Placental pericyte (primary cell): Measurements from ENCODE around the gene PCDHA1. TPM values are rescaled to one million over a fixed set of nuclear protein-coding genes. Genes with fewer than 3 reads are reported as not detected.

ENCODE experiments used
- total RNA-seq: library from RNA; depleted of rRNA; stranded (reverse); fragments of >200 nt; gene quantifications from 2 replicates; pipeline ENCODE4 v1.2.3, GENCODE V29; 2012

Gene PCDHA1
- not detected in 2 replicates for total RNA-seq

DNA sequence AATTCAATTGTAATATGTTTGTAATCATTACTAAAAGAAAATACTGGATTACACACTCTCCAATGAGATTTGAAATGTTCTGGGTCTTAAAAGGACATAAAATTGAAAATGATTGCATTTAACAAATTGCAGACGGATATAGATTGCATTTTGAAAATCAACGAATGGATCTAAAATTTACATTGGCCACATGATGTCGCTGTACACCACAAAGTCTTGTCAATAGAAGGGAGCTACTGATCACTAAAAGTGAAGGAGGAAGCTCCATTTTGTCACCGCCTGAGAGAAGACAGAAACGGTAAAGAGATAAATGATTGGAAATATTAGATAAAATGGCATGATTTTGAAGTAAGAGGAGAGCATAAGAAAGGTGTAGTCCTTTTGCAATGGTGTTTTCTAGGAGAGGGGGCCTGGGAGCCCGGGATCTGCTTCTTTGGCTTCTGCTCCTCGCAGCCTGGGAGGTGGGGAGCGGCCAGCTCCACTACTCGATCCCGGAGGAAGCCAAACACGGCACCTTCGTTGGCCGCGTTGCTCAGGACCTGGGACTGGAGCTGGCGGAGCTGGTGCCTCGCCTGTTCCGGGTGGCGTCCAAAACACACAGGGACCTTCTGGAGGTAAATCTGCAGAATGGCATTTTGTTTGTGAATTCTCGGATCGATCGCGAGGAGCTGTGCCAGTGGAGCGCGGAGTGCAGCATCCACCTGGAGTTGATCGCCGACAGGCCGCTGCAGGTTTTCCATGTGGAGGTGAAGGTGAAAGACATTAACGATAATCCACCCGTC, at the start of gene PCDHA1:
Gene PCDHA1 (plus strand): TSS at position 236 of the 782 bp plus-strand sequence.

DNA sequence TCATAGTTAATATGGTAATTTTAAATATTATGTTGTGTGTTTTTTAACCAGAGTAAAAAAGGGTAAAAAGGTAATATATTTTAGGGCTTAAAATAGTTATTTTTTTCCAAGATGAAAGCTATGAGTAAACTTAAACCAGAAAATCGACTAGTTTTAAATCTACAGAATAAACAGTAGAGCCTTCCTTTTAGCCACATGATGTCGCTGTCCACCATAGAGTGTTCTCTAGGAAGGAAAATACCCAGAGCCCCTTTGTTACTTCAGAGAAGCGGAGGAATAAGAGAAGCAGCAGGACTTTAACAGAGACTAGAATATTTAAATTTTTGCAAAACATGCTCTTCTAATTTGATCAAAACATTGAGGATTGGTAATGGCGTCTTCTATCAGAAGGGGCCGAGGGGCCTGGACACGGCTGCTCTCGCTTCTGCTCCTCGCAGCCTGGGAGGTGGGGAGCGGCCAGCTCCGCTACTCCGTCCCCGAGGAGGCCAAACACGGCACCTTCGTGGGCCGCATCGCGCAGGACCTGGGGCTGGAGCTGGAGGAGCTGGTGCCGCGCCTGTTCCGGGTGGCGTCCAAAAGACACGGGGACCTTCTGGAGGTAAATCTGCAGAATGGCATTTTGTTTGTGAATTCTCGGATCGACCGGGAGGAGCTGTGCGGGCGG, 8.8 kb downstream of the PCDHA1 start, which contains the start of gene PCDHA2:
Gene PCDHA2 (plus strand): TSS at position 258 of the 664 bp plus-strand sequence.

DNA sequence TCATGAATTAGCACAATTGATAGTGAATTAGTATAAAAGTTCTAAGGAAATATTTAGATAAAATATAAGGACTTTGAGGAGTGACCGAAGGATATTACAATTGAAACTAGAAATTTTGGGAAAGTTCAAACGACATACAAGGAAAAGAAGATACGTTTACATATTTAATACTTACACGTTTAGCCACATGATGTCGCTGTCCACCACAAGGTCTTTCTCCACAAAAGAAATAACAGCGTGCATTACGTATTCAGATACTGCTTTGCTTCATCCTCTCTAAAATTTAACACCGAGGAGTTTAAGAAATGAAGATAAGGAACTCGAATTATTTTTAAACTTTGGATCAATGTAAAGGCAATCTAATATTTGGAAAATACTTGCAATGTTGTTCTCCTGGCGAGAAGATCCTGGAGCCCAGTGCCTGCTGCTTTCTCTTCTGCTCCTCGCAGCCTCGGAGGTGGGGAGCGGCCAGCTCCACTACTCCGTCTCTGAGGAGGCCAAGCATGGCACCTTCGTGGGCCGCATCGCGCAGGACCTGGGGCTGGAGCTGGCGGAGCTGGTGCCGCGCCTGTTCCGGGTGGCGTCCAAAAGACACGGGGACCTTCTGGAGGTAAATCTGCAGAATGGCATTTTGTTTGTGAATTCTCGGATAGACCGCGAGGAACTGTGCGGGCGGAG, 15.0 kb downstream of the PCDHA1 start, which contains the start of gene PCDHA3:
Gene PCDHA3 (plus strand): TSS at position 242 of the 678 bp plus-strand sequence.

DNA sequence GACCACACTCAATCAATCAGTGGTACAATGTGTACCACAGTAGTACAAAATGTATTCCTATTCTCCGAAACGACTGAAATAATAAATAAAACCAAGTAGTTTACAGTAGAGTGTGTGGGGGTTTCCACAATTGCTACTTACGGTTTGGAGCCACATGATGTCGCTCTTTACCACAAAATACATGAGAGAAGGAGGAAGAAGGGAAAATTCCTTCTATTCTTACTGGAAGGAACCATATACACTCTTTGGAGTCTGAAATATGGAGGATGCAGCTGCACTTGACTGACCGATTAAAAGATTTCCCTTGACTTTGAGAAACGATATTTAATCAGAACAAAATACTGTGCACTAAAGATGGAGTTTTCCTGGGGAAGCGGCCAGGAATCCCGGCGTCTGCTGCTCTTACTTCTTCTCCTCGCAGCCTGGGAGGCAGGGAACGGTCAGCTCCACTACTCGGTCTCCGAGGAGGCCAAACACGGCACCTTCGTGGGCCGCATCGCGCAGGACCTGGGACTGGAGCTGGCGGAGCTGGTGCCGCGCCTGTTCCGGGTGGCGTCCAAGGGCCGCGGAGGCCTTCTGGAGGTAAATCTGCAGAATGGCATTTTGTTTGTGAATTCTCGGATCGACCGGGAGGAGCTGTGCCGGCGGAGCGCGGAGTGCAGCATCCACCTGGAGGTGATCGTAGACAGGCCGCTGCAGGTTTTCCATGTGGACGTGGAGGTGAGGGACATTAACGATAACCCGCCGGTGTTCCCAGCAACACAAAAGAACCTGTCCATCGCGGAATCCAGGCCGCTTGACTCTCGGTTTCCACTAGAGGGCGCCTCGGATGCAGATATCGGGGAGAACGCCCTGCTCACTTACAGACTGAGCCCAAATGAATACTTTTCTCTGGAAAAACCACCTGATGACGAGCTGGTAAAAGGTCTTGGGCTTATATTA, 21.2 kb downstream of the PCDHA1 start, which contains the start of gene PCDHA4:
Gene PCDHA4 (plus strand): TSS at position 235 of the 942 bp plus-strand sequence.

DNA sequence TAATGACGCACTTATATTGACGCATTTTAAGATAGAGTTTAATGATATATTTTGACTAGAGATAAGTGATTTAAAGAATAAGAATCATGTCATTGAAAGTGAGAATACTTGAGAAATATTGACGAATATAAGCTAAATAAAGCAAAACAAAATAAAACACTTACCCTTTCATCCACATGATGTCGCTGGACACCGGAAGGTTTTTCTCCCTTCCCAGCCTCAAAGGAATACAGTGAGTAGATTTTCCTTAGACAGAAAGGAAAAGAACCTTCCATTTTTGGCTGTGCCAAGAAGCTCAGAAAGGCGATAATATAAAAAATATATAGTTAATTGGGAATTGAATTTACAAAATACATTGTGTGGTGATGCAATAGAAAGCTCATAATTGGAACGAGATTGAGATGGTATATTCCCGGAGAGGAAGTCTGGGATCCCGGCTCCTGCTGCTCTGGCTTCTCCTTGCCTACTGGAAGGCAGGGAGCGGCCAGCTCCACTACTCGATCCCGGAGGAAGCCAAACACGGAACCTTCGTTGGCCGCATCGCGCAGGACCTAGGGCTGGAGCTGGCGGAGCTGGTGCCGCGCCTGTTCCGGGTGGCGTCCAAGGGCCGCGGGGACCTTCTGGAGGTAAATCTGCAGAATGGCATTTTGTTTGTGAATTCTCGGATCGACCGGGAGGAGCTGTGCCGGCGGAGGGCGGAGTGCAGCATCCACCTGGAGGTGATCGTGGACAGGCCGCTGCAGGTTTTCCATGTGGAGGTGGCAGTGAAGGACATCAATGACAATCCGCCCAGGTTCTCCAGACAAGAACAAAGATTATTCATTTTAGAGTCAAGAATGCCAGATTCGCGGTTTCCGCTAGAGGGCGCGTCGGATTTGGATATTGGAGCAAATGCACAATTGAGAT, 35.7 kb downstream of the PCDHA1 start, which contains the start of gene PCDHA5:
Gene PCDHA5 (plus strand): TSS at position 239 of the 906 bp plus-strand sequence.

GRCh38 chr5:140827704-140828361, 41.9 kb downstream of the PCDHA1 start, which contains the start of gene PCDHA6:
Gene PCDHA6, plus strand, starts transcription at chr5:140827960. Its CDS starts 132 bp downstream, at chr5:140828092.

GRCh38 chr5:140833993-140834392, 48.1 kb downstream of the PCDHA1 start, which contains the start of gene PCDHA7:
Gene PCDHA7, plus strand, starts transcription at chr5:140834269. Its CDS starts 115 bp downstream, at chr5:140834384.

GRCh38 chr5:140840978-140841962, 55.3 kb downstream of the PCDHA1 start, which contains the start of gene PCDHA8:
Gene PCDHA8, plus strand, starts transcription at chr5:140841187. Its CDS starts 135 bp downstream, at chr5:140841322.

DNA sequence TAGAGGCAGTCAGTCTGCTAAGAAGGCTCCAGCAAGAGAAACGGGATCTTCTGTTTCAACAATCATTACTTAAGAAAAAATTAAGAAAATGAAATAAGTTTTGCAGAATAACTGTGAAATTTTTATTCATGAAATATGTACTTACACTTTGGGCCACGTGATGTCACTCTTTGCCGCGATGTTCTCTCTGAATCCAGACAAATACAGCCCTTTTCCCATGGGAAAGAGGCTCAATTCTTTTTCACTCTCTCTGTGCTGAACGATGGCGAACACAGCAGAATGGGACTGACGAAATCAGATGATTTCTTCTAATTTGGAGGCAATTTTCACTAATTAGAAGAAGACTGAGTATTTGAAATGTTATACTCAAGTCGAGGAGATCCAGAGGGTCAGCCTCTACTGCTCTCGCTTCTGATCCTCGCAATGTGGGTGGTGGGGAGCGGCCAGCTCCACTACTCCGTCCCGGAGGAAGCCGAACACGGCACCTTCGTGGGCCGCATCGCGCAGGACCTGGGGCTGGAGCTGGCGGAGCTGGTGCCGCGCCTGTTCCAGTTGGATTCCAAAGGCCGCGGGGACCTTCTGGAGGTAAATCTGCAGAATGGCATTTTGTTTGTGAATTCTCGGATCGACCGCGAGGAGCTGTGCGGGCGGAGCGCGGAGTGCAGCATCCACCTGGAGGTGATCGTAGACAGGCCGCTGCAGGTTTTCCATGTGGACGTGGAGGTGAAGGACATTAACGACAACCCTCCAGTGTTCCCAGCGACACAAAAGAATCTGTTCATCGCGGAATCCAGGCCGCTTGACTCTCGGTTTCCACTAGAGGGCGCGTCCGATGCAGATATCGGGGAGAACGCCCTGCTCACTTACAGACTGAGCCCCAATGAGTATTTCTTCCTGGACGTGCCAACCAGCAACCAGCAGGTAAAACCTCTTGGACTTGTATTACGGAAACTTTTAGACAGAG, 62.5 kb downstream of the PCDHA1 start, which contains the start of gene PCDHA9:
Gene PCDHA9 (plus strand): TSS at position 244 of the 964 bp plus-strand sequence. CDS start 114 bp downstream, at position 358.

GRCh38 chr5:140855772-140856674, 70.1 kb downstream of the PCDHA1 start, which contains the start of gene PCDHA10:
Gene PCDHA10, plus strand, starts transcription at chr5:140855897. Its CDS starts 152 bp downstream, at chr5:140856049.

DNA sequence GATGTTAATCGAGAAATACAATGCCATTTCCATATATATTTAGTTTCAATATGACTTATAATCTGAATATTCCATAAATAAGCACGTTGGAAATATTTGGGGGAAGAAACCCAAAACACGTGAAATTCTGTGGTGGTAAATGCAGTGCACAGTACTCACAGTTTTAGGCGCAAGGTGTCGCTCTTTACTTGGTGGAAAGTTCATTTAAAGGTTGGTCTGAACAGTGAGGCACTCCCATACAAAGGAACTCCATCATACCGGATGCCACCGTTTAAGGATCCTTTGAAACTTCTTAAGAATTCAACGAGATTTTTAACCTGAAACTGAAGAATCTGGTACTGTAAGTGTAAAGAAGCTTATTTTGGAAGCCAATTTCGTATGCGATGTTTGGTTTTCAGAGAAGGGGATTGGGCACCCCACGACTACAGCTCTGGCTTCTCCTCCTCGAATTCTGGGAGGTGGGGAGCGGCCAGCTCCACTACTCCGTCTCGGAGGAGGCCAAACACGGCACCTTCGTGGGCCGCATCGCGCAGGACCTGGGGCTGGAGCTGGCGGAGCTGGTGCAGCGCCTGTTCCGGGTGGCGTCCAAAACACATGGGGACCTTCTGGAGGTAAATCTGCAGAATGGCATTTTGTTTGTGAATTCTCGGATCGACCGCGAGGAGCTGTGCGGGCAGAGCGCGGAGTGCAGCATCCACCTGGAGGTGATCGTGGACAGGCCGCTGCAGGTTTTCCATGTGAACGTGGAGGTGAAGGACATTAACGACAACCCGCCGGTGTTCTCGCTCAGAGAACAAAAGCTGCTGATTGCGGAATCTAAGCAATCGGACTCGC, 83.0 kb downstream of the PCDHA1 start, which contains the start of gene PCDHA11:
Gene PCDHA11 (plus strand): TSS at position 237 of the 834 bp plus-strand sequence. CDS start 147 bp downstream, at position 384.

DNA sequence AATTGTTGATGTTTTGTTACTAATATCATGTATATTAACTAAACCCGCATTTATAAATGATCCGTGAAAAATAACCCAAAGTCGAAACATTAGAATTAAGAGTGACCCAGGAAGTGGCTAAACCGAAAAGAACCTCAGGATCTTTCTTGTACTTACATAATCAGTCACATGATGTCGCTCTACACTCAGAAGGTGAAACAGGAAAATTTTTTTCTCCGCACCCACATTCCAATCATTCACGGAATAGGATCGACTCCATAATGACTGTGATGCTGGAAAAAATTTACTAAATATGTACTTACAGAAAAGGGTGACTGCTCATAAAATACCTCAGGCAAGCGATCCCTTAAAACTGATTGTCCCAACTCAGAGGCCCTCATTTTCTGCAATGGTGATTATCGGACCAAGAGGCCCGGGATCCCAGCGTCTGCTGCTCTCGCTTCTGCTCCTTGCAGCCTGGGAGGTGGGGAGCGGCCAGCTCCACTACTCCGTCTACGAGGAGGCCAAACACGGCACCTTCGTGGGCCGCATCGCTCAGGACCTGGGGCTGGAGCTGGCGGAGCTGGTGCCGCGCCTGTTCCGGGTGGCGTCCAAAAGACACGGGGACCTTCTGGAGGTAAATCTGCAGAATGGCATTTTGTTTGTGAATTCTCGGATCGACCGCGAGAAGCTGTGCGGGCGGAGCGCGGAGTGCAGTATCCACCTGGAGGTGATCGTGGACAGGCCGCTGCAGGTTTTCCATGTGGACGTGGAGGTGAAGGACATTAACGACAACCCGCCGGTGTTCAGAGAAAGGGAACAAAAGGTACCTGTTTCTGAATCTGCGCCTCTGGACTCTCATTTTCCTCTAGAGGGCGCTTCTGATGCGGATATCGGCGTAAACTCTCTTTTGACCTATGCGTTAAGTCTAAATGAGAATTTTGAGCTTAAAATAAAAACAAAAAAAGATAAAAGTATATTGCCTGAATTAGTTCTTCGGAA, 89.4 kb downstream of the PCDHA1 start, which contains the start of gene PCDHA12:
Gene PCDHA12 (plus strand): TSS at position 224 of the 981 bp plus-strand sequence. CDS start 165 bp downstream, at position 389.

DNA sequence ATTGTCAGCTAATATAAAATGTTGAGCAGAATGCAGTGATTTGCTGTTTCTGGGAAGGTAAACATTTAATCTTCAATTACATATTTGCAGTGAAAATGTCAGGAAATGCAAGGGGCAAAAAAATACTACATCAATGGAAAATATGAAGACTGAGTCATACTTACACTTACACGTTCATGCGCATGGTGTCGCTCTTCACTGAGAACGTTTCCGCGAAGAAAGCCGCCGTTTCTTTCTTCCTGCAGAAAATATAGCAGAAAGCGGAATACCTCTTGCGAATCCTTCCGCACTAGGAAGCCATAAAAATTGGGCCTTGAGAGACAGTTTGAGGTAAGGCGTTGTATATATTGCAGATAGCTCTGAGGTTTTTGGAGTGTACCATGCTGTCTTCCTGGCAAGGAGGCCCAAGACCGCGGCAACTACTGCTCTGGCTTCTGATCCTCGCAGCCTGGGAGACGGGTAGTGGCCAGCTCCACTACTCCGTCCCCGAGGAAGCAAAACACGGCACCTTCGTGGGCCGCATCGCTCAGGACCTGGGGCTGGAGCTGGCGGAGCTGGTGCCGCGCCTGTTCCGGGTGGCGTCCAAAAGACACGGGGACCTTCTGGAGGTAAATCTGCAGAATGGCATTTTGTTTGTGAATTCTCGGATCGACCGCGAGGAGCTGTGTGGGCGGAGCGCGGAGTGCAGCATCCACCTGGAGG, 96.1 kb downstream of the PCDHA1 start, which contains the start of gene PCDHA13:
Gene PCDHA13 (plus strand): TSS at position 236 of the 702 bp plus-strand sequence. CDS start 145 bp downstream, at position 381.

